SK-N-SH (cell line): Measurements from ENCODE around the gene RIPOR2. TPM values are rescaled to one million over a fixed set of nuclear protein-coding genes. Genes with fewer than 3 reads are reported as not detected.
A peak's percentile ranks its signal among the peaks of the same experiment; 100 is the strongest.

ENCODE experiments used
- CTCF ChIA-PET: fragments of 300-600, 350-600 bp; formaldehyde crosslinking; extraction: SDS; loops from one replicate; lab custom pipeline; 2021; lab: Yijun Ruan, JAX
- POLR2A ChIA-PET: fragments of 350-600 bp; sonication (Branson Sonifier 250); formaldehyde crosslinking; extraction: SDS; loops from one replicate; lab custom pipeline; 2020; ENCODE audit warnings: antibody characterized with exemption, inconsistent platforms; lab: Yijun Ruan, JAX
- DNase-seq: peaks from one replicate; pipeline ENCODE4 v3.0.0; 2012
- H2AFZ ChIP-seq: fragments of 200-600 bp; sonication (generic); 2 replicates; pipeline ENCODE4 v1.8.1; 2016; ENCODE audit warnings: antibody characterized with exemption, mild to moderate bottlenecking, low read depth
- H3F3A ChIP-seq: fragments of 200-600 bp; sonication (generic); replicated peaks from 2 replicates; pipeline ENCODE3; 2016; ENCODE audit warnings: antibody characterized with exemption, mild to moderate bottlenecking; ENCODE audit not compliant: insufficient read depth
- H3K27ac ChIP-seq, 2 experiments: fragments of 200-500 bp in 1 of 2; fragments of 200-600 bp in 1 of 2; sonication (Bioruptor generic) in 1 of 2; sonication (generic), shearing (Covaris generic) in 1 of 2; 2 replicates each; pipeline versions ENCODE4 v1.5.1 to v1.6.1; 2014 to 2016; ENCODE audit warnings: low read depth in 2 of 2, inconsistent platforms in 1 of 2, low read length in 1 of 2, mild to moderate bottlenecking in 1 of 2, mixed read lengths in 1 of 2
- H3K27me3 ChIP-seq: fragments of 200-600 bp; sonication (generic), shearing (Covaris generic); 2 replicates; pipeline ENCODE4 v1.6.1; 2016; ENCODE audit warnings: mixed run types; ENCODE audit not compliant: insufficient read depth
- H3K36me3 ChIP-seq, 2 experiments: fragments of 200-500 bp in 1 of 2; fragments of 200-600 bp in 1 of 2; sonication (Bioruptor generic) in 1 of 2; sonication (generic) in 1 of 2; replicated peaks in 1 of 2; 2 replicates each; pipeline versions ENCODE3 to v1.5.1; 2014 to 2016; ENCODE audit warnings: low read length in 1 of 2, mild to moderate bottlenecking in 1 of 2; ENCODE audit not compliant: insufficient read depth in 2 of 2, control insufficient read depth in 1 of 2
- H3K4me1 ChIP-seq, 2 experiments: fragments of 200-500 bp in 1 of 2; fragments of 200-600 bp in 1 of 2; sonication (Bioruptor generic) in 1 of 2; sonication (generic), shearing (Covaris generic) in 1 of 2; 2 replicates each; pipeline versions ENCODE4 v1.5.1 to v1.6.1; 2014 to 2016; ENCODE audit warnings: low read depth in 1 of 2, low read length in 1 of 2, mixed run types in 1 of 2; ENCODE audit not compliant: insufficient read depth in 2 of 2, control insufficient read depth in 1 of 2
- H3K4me2 ChIP-seq: fragments of 200-600 bp; sonication (generic), shearing (Covaris generic); 2 replicates; pipeline ENCODE4 v1.6.1; 2017; ENCODE audit warnings: mixed run types
- H3K4me3 ChIP-seq, 2 experiments: fragments of 200-500 bp in 1 of 2; fragments of 200-600 bp in 1 of 2; sonication (Bioruptor generic) in 1 of 2; sonication (generic), shearing (Covaris generic) in 1 of 2; 2 replicates each; pipeline versions ENCODE4 v1.5.1 to v1.8.1; 2014 to 2016; ENCODE audit warnings: low read depth in 2 of 2, inconsistent platforms in 1 of 2, low read length in 1 of 2, mild to moderate bottlenecking in 1 of 2, mixed read lengths in 1 of 2, moderate library complexity in 1 of 2
- H3K79me2 ChIP-seq: fragments of 200-600 bp; sonication (generic); 2 replicates; pipeline ENCODE4 v1.8.1; 2017; ENCODE audit warnings: mild to moderate bottlenecking; ENCODE audit not compliant: insufficient read depth
- H3K9ac ChIP-seq: fragments of 200-600 bp; sonication (generic); 2 replicates; pipeline ENCODE4 v1.6.1; 2017; ENCODE audit warnings: mixed run types
- H3K9me2 ChIP-seq: fragments of 200-600 bp; sonication (generic); 2 replicates; pipeline ENCODE4 v1.6.1; 2017; ENCODE audit warnings: mixed run types
- H3K9me3 ChIP-seq: fragments of 200-600 bp; sonication (generic); 2 replicates; pipeline ENCODE4 v1.6.1; 2017; ENCODE audit warnings: mixed run types, mild to moderate bottlenecking, moderate library complexity
- H4K20me1 ChIP-seq: fragments of 200-600 bp; sonication (generic); 2 replicates; pipeline ENCODE4 v1.6.1; 2017; ENCODE audit warnings: mild to moderate bottlenecking, mixed run types; ENCODE audit not compliant: insufficient read depth
- FOXJ3 ChIP-seq: sonication (generic); formaldehyde crosslinking; IDR thresholded peaks from 2 replicates; pipeline ENCODE4 v1.5.1; 2020; ENCODE audit warnings: mild to moderate bottlenecking, missing genetic modification reagents
- GABPA ChIP-seq: IDR thresholded peaks from 2 replicates; pipeline ENCODE4 v1.4.0; 2012; ENCODE audit warnings: low read depth, mild to moderate bottlenecking
- GATA2 ChIP-seq: sonication (generic); formaldehyde crosslinking; IDR thresholded peaks from 2 replicates; pipeline ENCODE4 v1.5.0; 2020; ENCODE audit warnings: mild to moderate bottlenecking, missing genetic modification reagents
- IRF3 ChIP-seq: fragments of 150-350 bp; IDR thresholded peaks from 2 replicates; pipeline ENCODE4 v1.6.1; 2016; ENCODE audit warnings: mild to moderate bottlenecking, low read depth, low read length
- NRF1 ChIP-seq: IDR thresholded peaks from 2 replicates; pipeline ENCODE4 v1.6.1; 2012; ENCODE audit warnings: low read depth, mild to moderate bottlenecking, low read length
- REST ChIP-seq: IDR thresholded peaks from 2 replicates; pipeline ENCODE4 v1.6.1; 2012; ENCODE audit warnings: mild to moderate bottlenecking, low read depth, low read length, moderate library complexity
- SMC3 ChIP-seq: IDR thresholded peaks from 2 replicates; pipeline ENCODE4 v1.6.1; 2012; ENCODE audit warnings: low read depth, low read length, improper control_type of control experiment
- TCF12 ChIP-seq: IDR thresholded peaks from 2 replicates; pipeline ENCODE4 v1.4.0; 2012
- USF1 ChIP-seq: IDR thresholded peaks from 2 replicates; pipeline ENCODE4 v1.4.0; 2012; ENCODE audit warnings: low read depth, borderline replicate concordance
- USF2 ChIP-seq: fragments of 150-350 bp; IDR thresholded peaks from 2 replicates; pipeline ENCODE4 v1.6.1; 2017; ENCODE audit warnings: antibody characterized with exemption, low read length, low read depth, borderline replicate concordance
- WGBS: methylation state at CpG from one replicate; pipeline ENCODE4 v1.1.6; 2017; ENCODE audit warnings: low lambda C conversion rate; 5-methylcytosine and 5-hydroxymethylcytosine counted together
- polyA plus RNA-seq, 3 experiments: library from polyadenylated mRNA; depleted of rRNA; stranded (reverse); fragments of >200 nt; gene quantifications; 2 replicates each; pipeline ENCODE4 v1.2.3, GENCODE V29; 2012

The RIPOR2 gene
- polyA plus RNA-seq, 1 of the 3 experiments (the other 2 are of a cell fraction), result 0.05 TPM

GRCh38 chr6:24778121-24778520, 157.6 kb downstream of the RIPOR2 start:
- H3F3A ChIP-seq, result peaks cover 9% of the 10 kb centered on the region
- no peak overlapping the region for H2AFZ ChIP-seq
- no peak overlapping the region for H3K27ac ChIP-seq
- WGBS, result 44% methylated on average over 1 of the region's 1 CpG
- CTCF ChIA-PET, result interaction anchor here (0.9 to 1.2 kb wide), 3 partner anchors 10 to 293 kb away, joined by 3 read pairs; no protein-coding TSS in a partner anchor
- no peaks in the 10 kb centered on the region for H3K9me3 ChIP-seq
- H3K27me3 ChIP-seq, result no peaks in the 10 kb centered on the region
- peaks cover 11 to 13% of the 10 kb centered on the region in 2 experiments; a peak in 3 of 4 replicates for H3K4me1 ChIP-seq
- peaks cover 12% of the 10 kb centered on the region; the same call in 1 of the 2 replicates for H4K20me1 ChIP-seq
- H3K79me2 ChIP-seq, result peaks cover 68% of the 10 kb centered on the region
- no peaks in the 10 kb centered on the region for H3K9me2 ChIP-seq
- TF ChIP-seq USF2 (no peak), FOXJ3 (no peak), IRF3 (no peak), REST (no peak), TCF12 (no peak), USF1 (no peak), SMC3 (no peak), GABPA (no peak), GATA2 (CRISPR knock-in tag) (no peak), NRF1 (no peak)
- TF ChIP-seq, all 33 proteins: peak for 0
- no peak overlapping the region for H3K4me3 ChIP-seq
- H3K36me3 ChIP-seq, result peaks cover 30 to 37% of the 10 kb centered on the region in 2 experiments
- no peak overlapping the region for H3K9ac ChIP-seq
- POLR2A ChIA-PET, result no interaction called here
- no peak for DNase-seq
- 0 out of 2 replicates have a peak overlapping the region, but pooled peaks have one; percentile 83 for H3K4me2 ChIP-seq
